GM18867 (cell line): Measurements from ENCODE around the gene OR2T5.
"Not testable (repeated sequence)": the region's sequence is repeated elsewhere in the genome, so short reads cannot be mapped to it uniquely, and the experiment has no call there.

ENCODE experiments used
- ATAC-seq: cut with Tn5 transposase; IDR thresholded peaks from one replicate; pipeline ENCODE4 v1.9.1; 2021; ENCODE audit warnings: mild to moderate bottlenecking, moderate library complexity; ENCODE audit not compliant: unreplicated experiment

The OR2T5 gene

DNA sequence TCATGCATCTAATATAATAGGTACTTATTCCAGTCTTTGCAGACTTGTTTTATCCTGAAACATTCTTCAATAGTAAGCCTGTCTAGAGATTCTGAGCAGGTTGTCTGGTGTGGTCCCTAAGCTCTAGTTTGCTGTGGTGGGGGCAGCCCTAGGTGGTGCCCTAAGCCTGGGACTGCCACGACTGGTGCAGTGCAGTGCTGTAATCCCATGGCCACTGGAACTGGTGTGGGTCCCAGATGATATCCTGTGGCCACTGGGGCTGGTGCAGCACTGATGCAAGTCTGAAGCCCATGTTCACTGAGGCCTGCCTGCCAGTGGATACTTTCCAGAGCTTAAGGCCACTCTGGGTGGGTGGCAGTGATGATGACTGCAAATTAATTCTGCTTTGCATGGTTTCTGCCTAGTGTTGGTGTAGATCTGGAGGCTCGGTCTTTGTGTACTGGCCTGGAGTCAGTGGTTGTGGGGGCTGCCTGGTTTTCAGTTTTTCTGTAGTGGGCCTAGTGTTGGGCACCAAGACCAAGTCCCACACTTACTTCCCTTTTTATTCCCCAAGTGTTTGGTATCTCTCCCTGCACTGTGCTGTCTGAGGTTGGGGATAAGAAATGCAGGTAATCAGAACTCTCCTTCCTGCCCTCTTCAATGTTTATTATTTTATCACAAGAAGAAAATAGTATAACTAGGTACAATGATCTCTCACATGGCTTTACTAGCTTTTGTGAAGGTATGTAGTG, 12.1 kb downstream of the OR2T5 start:
- not testable (repeated sequence) for ATAC-seq

DNA sequence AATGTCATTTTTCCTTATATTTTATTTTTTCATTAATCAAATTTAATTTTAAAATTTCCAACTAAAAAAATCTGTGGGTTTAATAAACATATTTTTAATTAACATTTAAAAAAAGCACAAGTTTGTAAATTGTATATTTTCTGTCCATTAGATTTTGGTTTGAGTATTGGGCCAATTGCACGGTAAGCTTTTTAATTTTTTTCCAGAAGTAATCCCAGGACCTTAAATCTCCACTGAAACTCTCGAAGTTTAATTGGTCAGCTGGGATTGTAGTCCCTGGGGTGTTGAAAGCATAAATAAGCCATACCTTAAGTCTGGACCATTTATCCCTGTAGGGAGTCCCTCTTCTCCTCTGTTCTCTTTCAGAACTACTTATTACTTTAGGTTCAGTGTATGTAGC, 19.4 kb downstream of the OR2T5 start, which contains the start of gene OR2G6:
OR2G6 (plus strand) TSS at position 301 of the 400 bp plus-strand sequence. CDS start 13,574 bp downstream, outside the sequence.
- not testable (repeated sequence) for ATAC-seq

DNA sequence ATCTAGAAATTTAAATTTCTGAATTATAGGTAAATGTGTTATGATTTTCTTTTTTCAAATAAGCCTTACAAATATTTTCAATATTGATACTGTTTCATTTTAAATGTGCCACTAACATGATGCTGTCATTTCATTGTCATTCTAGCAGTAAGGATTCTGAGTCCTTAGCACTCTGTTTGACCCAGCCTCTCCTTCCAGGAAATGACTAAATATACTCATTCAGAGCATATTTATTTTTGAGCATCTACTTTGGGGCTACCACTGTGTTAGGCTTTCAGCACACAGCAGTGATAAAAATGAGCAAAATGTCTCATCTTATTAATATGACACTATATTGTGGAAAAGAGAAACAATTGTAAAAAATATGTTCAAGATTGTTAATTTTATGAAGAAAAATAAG, 21.8 kb downstream of the OR2T5 start:
- not testable (repeated sequence) for ATAC-seq

DNA sequence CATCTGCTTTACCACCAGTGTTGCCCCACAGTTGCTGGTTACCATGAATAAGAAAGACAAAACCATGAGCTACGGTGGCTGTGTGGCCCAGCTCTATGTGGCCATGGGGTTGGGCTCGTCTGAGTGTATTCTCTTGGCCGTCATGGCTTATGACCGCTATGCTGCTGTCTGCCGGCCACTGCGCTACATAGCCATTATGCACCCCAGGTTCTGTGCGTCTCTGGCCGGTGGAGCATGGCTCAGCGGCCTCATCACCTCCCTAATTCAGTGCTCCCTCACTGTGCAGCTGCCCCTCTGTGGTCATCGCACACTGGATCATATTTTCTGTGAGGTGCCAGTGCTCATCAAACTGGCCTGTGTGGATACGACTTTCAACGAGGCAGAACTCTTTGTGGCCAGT, 33.5 kb downstream of the OR2T5 start:
- ATAC-seq: no peak

DNA sequence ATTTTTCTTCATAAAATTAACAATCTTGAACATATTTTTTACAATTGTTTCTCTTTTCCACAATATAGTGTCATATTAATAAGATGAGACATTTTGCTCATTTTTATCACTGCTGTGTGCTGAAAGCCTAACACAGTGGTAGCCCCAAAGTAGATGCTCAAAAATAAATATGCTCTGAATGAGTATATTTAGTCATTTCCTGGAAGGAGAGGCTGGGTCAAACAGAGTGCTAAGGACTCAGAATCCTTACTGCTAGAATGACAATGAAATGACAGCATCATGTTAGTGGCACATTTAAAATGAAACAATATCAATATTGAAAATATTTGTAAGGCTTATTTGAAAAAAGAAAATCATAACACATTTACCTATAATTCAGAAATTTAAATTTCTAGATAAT, 49.1 kb downstream of the OR2T5 start:
- ATAC-seq: not testable (repeated sequence)
